Nephron (organoid): ENCODE data around the gene PKMYT1.
A peak's percentile ranks its signal among the peaks of the same experiment; 100 is the strongest.

Experiments
- H3K27ac Mint-ChIP-seq, 3 experiments: 2 replicates each; pipeline ENCODE4 v1.8.0; 2020; ENCODE audit warnings: mixed read lengths in 3 of 3, mild to moderate bottlenecking in 2 of 3, moderate library complexity in 1 of 3
- H3K27me3 Mint-ChIP-seq: 2 replicates; pipeline ENCODE4 v1.8.0; 2021; ENCODE audit warnings: low read depth, mild to moderate bottlenecking, moderate library complexity, mixed read lengths
- H3K36me3 Mint-ChIP-seq: 2 replicates; pipeline ENCODE4 v1.8.0; 2020; ENCODE audit warnings: low read depth, mixed read lengths
- H3K4me1 Mint-ChIP-seq: 2 replicates; pipeline ENCODE4 v1.8.0; 2020; ENCODE audit warnings: mixed read lengths
- H3K4me3 Mint-ChIP-seq, 3 experiments: 2 replicates each; pipeline ENCODE4 v1.8.0; 2020; ENCODE audit warnings: mild to moderate bottlenecking in 3 of 3, mixed read lengths in 3 of 3, moderate library complexity in 2 of 3
- H3K9me3 Mint-ChIP-seq: 2 replicates; pipeline ENCODE4 v1.8.0; 2020; ENCODE audit warnings: mixed read lengths
- TF ChIP-seq, protein P1 (sequence below), 3 experiments: fragments of 200-600 bp; sonication (generic); IDR thresholded peaks; one replicate each; pipeline ENCODE4 v1.5.0; 2021; ENCODE audit warnings: antibody characterized with exemption in 3 of 3; ENCODE audit not compliant: unreplicated experiment in 3 of 3

The PKMYT1 gene

GRCh38 chr16:2963723-2964474, 16.3 kb downstream of the PKMYT1 start, which contains the start of gene KREMEN2:
Gene KREMEN2 (plus strand): TSS chr16:2964275. CDS start chr16:2964521, 246 bp downstream.
- Mint-ChIP-seq H3K4me3 (peak within 1 kb of the TSS; percentile 91 to 96 (median 95)), H3K36me3 (no peaks in the 10 kb centered on the region), H3K27me3 (peaks cover 44% of the 10 kb centered on the region), H3K27ac (peak within 1 kb of the TSS; percentile 50 to 84 (median 79)), H3K9me3 (no peaks in the 10 kb centered on the region), H3K4me1 (peaks cover 8% of the 10 kb centered on the region)
- TF ChIP-seq, protein P1, sequence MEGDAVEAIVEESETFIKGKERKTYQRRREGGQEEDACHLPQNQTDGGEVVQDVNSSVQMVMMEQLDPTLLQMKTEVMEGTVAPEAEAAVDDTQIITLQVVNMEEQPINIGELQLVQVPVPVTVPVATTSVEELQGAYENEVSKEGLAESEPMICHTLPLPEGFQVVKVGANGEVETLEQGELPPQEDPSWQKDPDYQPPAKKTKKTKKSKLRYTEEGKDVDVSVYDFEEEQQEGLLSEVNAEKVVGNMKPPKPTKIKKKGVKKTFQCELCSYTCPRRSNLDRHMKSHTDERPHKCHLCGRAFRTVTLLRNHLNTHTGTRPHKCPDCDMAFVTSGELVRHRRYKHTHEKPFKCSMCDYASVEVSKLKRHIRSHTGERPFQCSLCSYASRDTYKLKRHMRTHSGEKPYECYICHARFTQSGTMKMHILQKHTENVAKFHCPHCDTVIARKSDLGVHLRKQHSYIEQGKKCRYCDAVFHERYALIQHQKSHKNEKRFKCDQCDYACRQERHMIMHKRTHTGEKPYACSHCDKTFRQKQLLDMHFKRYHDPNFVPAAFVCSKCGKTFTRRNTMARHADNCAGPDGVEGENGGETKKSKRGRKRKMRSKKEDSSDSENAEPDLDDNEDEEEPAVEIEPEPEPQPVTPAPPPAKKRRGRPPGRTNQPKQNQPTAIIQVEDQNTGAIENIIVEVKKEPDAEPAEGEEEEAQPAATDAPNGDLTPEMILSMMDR (IDR thresholded peaks at IDR 0.05; ENCODE audit: unreplicated experiment in 3 of 3): peak in 1 of 3 experiments; percentile 30

DNA sequence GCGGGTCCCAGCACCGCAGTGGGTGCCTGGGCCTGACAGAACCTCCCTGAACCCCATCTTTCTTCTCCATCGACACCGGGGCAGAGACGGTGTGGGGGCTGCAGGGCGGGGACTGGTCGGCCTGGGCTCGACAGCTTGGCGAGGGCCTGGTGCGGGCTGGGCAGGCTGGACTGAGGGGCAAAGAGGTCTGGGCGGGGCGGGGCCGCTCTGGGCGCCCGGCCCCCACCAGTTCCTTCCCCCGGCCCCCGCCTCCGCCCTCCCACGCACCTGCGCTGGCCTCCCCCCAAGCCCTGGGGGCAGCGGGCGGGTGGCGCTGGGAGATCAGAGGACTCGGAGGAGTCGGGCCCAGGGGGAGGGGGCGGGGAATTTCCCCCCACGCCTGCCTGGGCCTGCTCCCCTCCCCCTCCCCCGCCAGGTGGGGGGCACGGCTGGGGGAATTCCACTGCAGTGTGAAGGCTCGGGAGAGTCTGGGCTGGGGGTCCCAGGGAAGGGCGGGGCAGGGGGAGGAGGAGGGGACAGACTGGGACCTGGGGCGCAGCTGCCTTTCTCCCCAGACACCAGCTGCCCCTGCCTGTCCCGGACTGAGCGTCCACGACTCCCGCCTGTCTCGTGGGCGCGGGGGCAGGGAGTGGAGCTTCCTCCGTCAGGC, 17.0 kb downstream of the PKMYT1 start:
- Mint-ChIP-seq H3K4me3 (peak overlapping the region; percentile 91 to 96 (median 95)), H3K36me3 (no peaks in the 10 kb centered on the region), H3K27me3 (peaks cover 40% of the 10 kb centered on the region), H3K27ac (peak overlapping the region; percentile 50 to 84 (median 65)), H3K4me1 (peaks cover 2% of the 10 kb centered on the region), H3K9me3 (no peaks in the 10 kb centered on the region)
- TF ChIP-seq, protein P1 (IDR thresholded peaks at IDR 0.05; ENCODE audit: unreplicated experiment in 3 of 3): no peak

DNA sequence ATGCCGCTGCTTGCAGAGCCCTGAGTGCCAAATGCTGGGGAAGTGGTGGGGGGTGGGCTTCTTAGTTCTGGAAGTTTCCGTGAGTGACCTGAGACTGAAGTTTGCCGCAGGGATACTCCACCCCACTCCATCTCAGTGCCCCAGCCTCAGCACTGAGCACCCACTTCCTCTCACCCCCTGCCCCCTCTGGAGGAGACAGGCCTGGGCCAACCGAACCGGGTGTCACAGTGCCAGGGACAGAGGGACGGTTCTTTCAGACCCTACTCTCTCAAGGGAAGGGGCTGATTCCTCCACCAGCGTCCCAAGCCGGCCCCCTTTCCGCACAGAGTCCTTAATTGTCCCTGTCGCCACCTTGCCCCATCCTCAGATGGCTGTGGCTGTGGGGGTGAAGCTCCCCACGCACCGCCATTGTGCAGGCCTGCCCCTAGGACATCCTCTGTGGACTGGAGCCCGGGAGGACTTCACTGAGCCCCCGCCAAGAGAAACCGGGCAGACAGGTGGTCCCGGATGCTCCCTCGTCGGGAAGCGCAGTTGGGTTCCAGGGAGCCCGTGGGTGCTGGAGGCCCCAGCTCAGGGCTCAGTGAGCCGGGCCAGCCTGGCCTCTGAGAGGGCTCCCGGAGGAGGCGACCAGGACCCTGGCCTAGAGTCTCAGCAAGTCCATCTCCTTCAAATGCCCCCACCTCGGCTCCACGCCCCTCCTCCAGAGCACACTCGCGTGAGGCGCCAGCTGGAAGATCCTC, 17.7 kb downstream of the PKMYT1 start:
- H3K36me3 Mint-ChIP-seq: no peaks in the 10 kb centered on the region
- H3K4me3 Mint-ChIP-seq: peak overlapping the region; percentile 57 to 79 (median 70)
- H3K27ac Mint-ChIP-seq: peak overlapping the region in 1 of 3 experiments; percentile 66
- TF ChIP-seq, protein P1 (IDR thresholded peaks at IDR 0.05; ENCODE audit: unreplicated experiment in 3 of 3): no peak
- H3K4me1 Mint-ChIP-seq: no peaks in the 10 kb centered on the region
- H3K9me3 Mint-ChIP-seq: no peaks in the 10 kb centered on the region
- peaks cover 38% of the 10 kb centered on the region for H3K27me3 Mint-ChIP-seq

DNA sequence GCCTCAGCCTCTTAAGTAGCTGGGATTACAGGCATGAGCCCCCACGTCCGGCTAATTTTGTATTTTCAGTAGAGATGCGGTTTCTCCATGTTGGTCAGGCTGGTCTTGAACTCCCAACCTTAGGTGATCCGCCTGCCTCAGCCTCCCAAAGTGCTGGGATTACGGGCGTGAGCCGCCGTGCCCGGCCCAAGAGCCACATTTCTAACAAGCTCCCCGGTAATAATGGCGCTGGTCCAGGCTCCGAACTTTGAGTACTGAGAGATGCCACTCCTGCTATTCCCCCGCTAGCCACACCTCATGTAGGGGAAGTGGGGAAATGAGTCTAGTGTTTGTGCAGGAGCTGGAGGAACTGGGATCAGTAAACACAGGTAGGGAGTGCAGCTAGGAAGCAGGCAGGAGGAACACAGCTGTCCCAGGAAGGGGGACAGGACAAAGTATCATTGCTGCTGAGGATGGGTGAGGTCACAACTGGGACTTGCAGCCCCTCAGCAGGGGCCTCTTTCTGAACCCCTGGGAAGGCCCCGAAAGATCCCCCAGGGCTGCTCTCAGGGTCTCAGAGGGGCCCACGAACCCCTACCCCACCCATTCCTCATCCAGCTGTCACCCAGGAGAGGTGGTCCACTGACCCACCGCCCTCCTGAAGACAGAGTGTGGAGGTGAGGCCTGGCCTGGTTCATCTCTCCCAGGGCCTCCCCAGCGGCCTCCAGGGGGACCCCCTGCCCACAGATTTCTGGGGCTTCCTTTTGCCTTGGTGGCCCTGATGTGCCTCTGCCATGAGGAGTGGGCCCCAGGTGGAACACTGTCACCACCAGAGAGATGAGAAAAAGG, 19.8 kb downstream of the PKMYT1 start:
- Mint-ChIP-seq H3K4me3 (peak overlapping the region in 2 of 3 experiments; percentile 40 to 43), H3K4me1 (no peaks in the 10 kb centered on the region), H3K36me3 (no peaks in the 10 kb centered on the region), H3K27ac (no peak overlapping the region), H3K9me3 (no peaks in the 10 kb centered on the region), H3K27me3 (peaks cover 33% of the 10 kb centered on the region)
- TF ChIP-seq, protein P1 (IDR thresholded peaks at IDR 0.05; ENCODE audit: unreplicated experiment in 3 of 3): no peak

DNA sequence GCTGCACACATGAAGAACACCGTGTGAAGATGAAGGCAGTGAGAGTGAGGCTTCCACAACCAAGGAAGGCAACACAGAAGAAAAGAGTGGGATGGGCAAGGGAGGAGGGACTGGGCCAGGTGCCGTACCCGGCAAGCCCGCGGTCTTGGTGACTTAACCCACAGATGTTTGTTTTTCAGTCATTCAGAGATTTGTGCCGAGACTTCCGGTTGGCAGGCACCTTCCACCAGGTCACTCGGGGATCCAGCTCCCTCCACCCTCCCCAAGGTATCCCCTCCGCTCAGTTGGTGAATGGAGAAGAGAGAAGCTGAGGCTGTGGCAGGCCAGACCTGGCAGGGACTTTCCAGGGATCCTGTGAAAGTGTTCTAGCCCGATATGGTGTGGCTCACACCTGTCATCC, 21.0 kb downstream of the PKMYT1 start:
- H3K27me3 Mint-ChIP-seq: peaks cover 24% of the 10 kb centered on the region
- H3K36me3 Mint-ChIP-seq: no peaks in the 10 kb centered on the region
- no peaks in the 10 kb centered on the region for H3K9me3 Mint-ChIP-seq
- H3K27ac Mint-ChIP-seq: no peak overlapping the region
- peaks cover 3% of the 10 kb centered on the region for H3K4me1 Mint-ChIP-seq
- TF ChIP-seq, protein P1 (IDR thresholded peaks at IDR 0.05; ENCODE audit: unreplicated experiment in 3 of 3): no peak
- no peak overlapping the region for H3K4me3 Mint-ChIP-seq
